GM19438 (cell line): Measurements from ENCODE around the gene SPATA4.

Experiments used
- ATAC-seq: cut with Tn5 transposase; IDR thresholded peaks from one replicate; pipeline ENCODE4 v1.9.1; 2021; ENCODE audit warnings: low read depth; ENCODE audit not compliant: unreplicated experiment

SPATA4 gene

GRCh38 chr4:176191974-176192373, 3.4 kb downstream of the SPATA4 start:
- ATAC-seq = no peak

- ATAC-seq = no peak
Observed at GRCh38 chr4:176189891-176190795, 5.2 kb downstream of the SPATA4 start.

DNA sequence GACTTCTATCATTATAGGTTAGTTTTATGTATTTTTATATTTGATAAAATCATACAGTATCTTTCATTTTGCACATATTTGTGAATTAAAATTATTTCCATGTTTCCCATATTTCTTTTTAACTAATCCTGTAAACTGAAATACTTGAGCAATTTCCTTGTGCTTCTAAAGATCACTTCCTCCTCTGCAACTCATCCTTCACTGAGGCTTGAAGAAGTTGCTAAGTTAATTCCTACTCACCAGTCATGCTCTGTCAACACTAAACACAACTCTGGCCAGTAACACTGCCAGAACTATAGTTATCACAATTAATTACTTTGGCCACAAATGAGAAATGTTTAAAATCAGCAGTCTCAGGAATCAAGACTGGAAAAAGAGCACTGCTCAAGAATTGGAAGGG, 6.7 kb downstream of the SPATA4 start:
- ATAC-seq = peak; percentile 51

DNA sequence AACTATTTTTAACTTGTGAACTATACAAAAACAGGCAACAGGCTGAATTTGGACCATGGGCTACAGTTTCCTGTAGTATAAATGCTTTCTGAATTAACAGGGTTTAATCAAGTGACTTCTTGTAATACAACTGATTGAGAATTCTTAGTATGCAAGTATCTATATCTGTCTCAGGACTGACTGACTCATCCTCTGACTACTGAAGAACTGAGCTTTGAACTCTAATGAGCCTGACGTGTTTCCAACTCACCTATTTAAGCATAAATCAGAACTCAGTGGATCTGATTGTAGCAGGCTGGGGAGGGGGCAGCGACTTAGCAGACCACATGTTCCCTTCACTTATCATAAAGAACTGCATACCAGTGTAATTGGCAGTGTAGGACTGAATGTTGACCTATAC, 7.8 kb downstream of the SPATA4 start:
- no peak for ATAC-seq

DNA sequence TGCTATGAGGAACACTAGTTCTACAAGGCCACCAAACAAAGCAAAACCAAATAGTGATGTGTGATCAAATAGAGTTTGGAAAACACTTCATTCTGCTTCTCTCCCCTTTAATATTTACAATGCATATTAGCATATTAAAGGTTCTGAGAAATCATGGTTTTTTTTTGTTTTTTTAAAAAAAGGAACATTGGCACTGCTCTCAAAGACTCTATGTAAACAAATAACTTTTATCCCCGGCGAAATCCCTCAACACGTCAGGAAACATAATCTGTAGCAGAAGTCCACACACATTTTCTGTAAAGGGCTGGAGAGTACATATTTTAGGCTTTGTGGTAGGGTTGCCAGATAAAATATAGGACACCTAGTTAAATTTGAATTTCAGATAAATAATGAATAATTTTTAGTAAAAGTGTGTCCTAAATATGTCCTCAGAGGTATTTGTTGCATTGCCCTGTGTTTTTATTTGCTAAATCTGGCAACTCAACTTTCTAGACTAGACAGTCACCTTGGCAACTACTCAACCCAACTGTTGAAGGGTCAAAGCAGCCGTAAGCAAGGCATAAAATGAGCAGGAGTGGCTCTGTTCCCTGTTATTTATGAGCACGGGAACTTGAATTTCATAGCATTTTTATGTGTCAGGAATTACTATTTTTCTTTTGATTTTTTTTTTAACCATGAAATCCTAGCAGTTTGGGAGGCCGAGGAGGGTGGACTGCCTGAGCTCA, 8.6 kb downstream of the SPATA4 start:
- ATAC-seq = no peak

DNA sequence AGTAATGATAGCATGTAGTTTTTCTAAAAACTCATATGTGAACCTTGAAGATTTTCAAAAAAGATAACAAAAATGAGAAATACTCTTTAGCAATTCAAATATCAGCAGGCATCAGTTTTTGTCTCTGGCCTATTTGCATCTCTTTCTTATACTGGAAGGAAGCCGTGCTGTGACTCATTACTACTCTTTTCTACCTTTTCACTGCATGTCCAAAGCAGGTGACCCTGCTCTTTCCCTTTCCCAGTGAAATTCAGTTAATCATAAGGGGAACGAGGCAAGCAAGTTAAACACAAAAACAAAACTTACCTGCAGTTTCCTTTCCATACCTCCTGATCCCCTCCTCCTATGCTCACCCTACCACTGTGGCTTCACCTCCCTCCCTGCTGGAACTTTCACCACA, 9.3 kb downstream of the SPATA4 start:
- no peak for ATAC-seq

DNA sequence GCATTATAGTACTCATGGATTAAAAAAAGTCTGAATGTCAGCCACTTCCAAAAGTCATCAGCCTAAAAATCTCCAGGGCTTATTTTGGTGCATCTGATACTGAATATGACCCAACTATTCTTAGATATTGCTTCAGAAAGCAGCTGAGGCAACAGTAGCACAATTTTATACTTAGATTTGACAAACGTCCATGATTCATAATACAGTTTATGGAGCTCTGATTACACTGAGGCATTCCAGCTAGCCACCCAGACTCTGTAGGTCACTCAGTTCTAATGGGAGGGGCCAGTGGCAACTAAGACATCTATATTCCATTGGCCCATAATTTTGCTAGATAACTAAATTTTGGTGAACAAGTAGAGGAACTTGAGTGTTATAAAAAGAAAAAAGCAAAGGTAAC, 10.3 kb downstream of the SPATA4 start:
- no peak for ATAC-seq

- no peak for ATAC-seq
Observed at GRCh38 chr4:176163041-176163440, 32.3 kb downstream of the SPATA4 start.

DNA sequence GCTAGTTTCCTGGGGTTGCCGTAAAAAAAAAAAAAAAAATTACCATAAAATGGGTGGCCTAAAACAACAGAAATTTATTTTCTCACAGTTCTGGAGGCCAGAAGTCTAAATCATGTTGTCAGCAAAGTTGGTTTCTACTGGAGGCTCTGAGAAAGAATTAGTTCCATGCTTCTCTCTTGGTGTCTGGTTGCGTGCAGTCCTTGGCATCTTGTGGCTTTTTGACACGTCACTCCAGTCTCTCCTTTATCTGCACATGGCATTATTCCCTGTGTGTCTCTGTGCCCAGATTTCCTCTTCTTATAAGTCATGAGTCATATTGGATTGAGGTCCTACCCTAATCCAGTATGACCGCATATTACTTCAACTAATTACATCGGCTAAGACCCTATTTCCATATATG, 38.7 kb downstream of the SPATA4 start:
- no peak for ATAC-seq

DNA sequence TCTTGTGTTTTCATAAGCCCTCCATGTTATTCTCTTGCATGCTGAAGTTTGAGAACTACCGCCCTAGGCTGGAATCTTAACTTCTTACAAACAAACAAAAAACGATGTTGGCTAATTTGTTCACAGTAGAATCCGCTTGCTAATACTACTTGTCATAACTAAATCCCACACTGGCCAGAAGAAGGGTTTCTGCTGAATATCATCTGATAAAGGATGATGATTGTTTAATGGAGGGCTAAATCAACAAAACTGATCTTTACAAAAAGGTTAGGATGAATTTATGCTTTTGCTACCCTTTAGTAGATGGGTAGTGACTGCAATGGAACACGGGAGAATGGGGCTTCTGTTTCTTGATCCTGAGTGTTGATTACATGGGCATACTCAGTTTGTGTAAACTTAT, 42.3 kb downstream of the SPATA4 start:
- ATAC-seq = no peak

- ATAC-seq = no peak
Observed at GRCh38 chr4:176150704-176151103, 44.7 kb downstream of the SPATA4 start.

- ATAC-seq = no peak
Observed at GRCh38 chr4:176150356-176150682, 45.1 kb downstream of the SPATA4 start.

DNA sequence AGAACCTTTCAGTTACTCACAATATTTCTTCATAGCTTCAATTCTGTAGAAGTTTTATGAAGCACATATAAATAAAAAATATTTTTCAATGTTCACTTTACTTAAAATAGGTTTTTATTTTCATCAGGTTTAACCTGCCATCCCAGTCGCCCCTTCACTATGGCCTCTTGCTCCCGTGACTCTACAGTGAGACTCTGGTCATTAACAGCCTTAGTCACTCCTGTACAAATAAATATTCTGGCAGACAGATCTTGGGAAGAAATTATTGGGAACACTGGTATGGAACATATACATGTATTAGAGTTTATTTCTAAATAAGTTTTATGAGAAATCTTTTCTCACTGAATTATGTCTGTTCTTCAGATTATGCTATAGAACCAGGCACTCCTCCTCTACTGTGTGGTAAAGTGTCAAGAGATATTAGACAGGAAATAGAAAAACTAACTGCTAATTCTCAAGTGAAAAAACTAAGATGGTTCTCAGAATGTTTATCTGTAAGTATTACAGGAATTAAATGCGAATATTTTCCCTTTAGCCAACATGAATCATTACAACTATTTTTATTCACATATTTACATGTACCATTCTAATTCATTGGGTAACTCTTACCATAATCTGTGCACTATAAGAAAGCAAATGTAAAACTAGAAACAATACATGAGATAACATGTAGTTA, 45.6 kb downstream of the SPATA4 start:
- no peak for ATAC-seq

DNA sequence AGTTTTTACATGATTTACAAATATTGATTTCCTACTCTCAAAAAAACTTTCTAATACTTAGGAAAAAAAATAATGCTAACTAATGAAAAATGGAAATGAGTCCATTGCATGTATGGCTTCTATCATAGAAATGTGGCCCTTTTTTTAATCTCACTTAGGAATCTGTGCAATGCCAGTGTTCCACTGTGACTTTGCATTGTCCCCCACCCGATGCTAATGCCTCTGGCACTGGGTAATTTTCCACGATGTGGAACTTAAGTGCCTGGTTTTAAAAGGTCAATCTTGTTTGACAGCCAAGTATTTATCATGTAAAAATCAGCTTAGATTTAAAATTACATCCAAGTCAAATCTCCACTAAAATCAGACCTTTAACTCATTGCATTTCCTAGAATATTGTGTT, 53.1 kb downstream of the SPATA4 start:
- no peak for ATAC-seq

DNA sequence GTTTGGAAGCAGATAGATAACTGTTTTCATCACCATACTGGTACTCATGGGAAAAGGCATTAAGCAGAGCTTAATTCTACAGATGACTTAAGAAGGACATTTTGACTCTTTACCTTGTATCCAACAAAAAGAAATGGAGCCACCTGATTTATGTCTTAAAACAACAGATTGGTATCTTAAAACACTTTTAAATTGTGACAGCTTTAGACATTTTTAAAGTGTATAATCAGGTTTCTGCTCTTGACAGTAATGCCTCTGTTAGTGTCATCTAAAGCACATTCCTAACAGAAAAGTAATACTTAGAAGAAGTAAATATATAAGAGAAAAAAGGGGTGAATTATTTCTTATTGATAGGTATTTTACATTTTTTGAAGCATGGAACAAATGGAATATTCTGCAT, 55.9 kb downstream of the SPATA4 start:
- ATAC-seq = no peak

DNA sequence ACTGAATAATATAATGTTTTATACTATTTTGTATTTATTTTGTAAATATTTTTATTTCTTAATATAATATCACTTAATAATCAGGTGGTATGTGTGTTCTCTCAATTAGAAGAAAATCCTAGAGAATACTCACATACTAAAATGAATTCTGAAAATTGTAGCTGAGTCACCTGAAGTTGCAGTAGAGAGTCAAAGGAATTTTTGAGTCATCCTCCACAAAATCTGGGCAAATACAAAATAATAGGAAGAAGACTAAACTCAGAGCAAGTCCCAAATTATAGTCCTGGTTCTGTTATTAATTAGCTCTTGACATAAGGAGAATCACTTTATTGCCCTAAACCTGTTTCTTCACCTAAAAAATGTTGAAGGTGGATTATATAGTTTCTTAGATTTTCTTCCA, 57.8 kb downstream of the SPATA4 start:
- ATAC-seq = no peak

DNA sequence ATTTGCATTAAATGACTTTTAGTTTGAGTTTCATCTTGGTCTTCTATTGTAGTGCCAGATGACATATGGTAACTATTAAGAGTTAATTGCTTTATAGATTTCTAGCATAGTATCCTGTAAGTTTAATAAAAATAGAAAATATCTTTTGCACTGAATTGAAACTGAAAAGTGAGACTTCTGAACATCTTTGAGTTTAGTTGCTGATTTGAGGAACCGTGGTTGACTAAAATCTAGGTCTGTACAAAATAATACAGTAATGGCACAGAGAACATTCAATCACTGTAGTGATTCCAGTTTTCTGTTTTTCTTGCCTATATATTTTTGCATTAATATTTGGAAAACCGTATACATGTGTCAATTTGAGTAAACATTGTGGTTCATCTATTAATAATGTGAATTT, 60.7 kb downstream of the SPATA4 start:
- ATAC-seq = no peak
